ENCODE results near the gene KPRP. TPM values are rescaled to one million over a fixed set of nuclear protein-coding genes. Genes with fewer than 3 reads are reported as not detected.

Gene KPRP
- total RNA-seq, 1 donor from 2014 or later = not detected

Other genes with a start within 250 kb of the KPRP start
- not detected in 3 replicates for gene LCE5A, start 247.2 kb upstream of the KPRP start, total RNA-seq
- not detected in 3 replicates for gene CRCT1, start 243.5 kb upstream of the KPRP start, total RNA-seq
- gene LCE3E, start 191.2 kb upstream of the KPRP start, total RNA-seq = not detected in 3 replicates
- gene LCE3D, start 177.5 kb upstream of the KPRP start, total RNA-seq = not detected in 3 replicates
- gene LCE3C, start 157.8 kb upstream of the KPRP start, total RNA-seq = not detected in 3 replicates
- gene LCE3B, start 144.2 kb upstream of the KPRP start, total RNA-seq = not detected in 3 replicates
- not detected in 3 replicates for gene LCE3A, start 134.9 kb upstream of the KPRP start, total RNA-seq
- not detected in 3 replicates for gene LCE2D, start 94.6 kb upstream of the KPRP start, total RNA-seq
- not detected in 3 replicates for gene LCE2C, start 82.7 kb upstream of the KPRP start, total RNA-seq
- gene LCE2B, start 71.9 kb upstream of the KPRP start, total RNA-seq = not detected in 3 replicates
- gene LCE2A, start 59.7 kb upstream of the KPRP start, total RNA-seq = not detected in 3 replicates
- gene LCE4A, start 49.9 kb upstream of the KPRP start, total RNA-seq = not detected in 3 replicates
- not detected in 3 replicates for gene LCE1F, start 17.1 kb downstream of the KPRP start, total RNA-seq
- not detected in 3 replicates for gene LCE1E, start 28.2 kb downstream of the KPRP start, total RNA-seq
- gene LCE1D, start 38.7 kb downstream of the KPRP start, total RNA-seq = not detected in 3 replicates
- not detected in 3 replicates for gene LCE1C, start 48.6 kb downstream of the KPRP start, total RNA-seq
- gene LCE1B, start 53.9 kb downstream of the KPRP start, total RNA-seq = not detected in 3 replicates
- not detected in 3 replicates for gene LCE1A, start 69.4 kb downstream of the KPRP start, total RNA-seq
- gene LCE6A, start 84.8 kb downstream of the KPRP start, total RNA-seq = not detected in 3 replicates
- gene LCE7A, start 102.0 kb downstream of the KPRP start, total RNA-seq = not detected in 3 replicates
- not detected in 3 replicates for gene SMCP, start 120.3 kb downstream of the KPRP start, total RNA-seq
- 0.11 to 0.34 TPM (median 0.27 TPM) in 3 replicates for gene IVL, start 150.5 kb downstream of the KPRP start, total RNA-seq
- gene SPRR5, start 189.2 kb downstream of the KPRP start, total RNA-seq = not detected in 3 replicates
- gene SPRR4, start 212.6 kb downstream of the KPRP start, total RNA-seq = not detected in 3 replicates
- gene SPRR1A, start 226.1 kb downstream of the KPRP start, total RNA-seq = not detected in 3 replicates
- gene SPRR3, start 243.7 kb downstream of the KPRP start, total RNA-seq = not detected in 3 replicates